NB4 (cell line): ENCODE results near the gene PHYH.

Source experiments
- DNase-seq: peaks from one replicate; pipeline ENCODE4 v3.0.0; 2010; ENCODE audit warnings: low read depth
- H3K4me3 ChIP-seq: one replicate; pipeline ENCODE4 v1.5.1; 2011; ENCODE audit warnings: mild to moderate bottlenecking, low read depth, low read length, moderate library complexity
- MYC ChIP-seq: IDR thresholded peaks from 2 replicates; pipeline ENCODE4 v1.6.1; 2011; ENCODE audit warnings: low read depth, low read length
- POLR2A ChIP-seq: IDR thresholded peaks from 2 replicates; pipeline ENCODE4 v1.6.1; 2011; ENCODE audit warnings: mild to moderate bottlenecking; ENCODE audit not compliant: insufficient read length; ENCODE audit errors: extremely low read depth
- TF ChIP-seq, protein P1 (sequence below): IDR thresholded peaks from 2 replicates; pipeline ENCODE4 v1.6.1; 2011; ENCODE audit warnings: low read depth, low read length
- TF ChIP-seq, protein P2 (sequence below): IDR thresholded peaks from one replicate; pipeline ENCODE4 v1.5.1; 2012; ENCODE audit warnings: low read depth, low read length

The PHYH gene

DNA sequence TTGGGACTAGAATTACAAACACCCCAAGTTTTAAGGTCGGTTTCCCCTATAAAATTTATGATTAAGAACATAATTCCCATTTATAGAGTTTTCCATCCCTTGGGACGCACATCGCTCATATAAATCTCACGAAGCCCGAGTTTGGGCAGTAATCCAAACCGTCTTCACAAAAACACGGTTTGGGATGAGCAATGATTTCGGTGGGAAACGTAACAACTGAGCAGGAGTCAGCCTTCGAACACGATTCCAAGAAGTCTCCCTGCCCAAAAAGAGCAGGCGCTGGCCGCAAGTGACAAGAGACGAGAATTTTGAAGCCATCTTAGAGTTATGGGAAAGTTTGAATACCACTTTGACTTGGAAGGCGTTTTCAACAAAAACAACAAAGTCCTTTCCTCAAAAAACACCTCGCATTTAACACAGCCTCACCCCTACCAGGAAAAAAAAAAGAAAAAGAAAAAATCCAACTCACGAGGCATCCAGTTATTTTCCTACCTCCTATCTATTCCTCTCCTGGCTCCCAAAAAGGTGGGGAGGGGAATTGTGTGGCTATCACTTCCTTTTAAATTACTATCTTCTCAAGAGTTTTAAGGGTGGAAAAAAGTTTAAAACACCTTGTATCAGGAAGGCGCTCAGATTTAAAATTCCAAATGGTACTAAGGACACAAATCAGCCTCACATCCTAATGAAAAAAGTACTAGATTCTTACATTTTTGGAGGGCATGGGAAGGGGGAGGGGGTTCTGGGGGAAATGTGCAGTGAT is 46.6 kb upstream of the PHYH start:
- TF ChIP-seq, protein P1, sequence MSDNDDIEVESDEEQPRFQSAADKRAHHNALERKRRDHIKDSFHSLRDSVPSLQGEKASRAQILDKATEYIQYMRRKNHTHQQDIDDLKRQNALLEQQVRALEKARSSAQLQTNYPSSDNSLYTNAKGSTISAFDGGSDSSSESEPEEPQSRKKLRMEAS = no peak
- TF ChIP-seq MYC = no peak
- TF ChIP-seq, protein P2, sequence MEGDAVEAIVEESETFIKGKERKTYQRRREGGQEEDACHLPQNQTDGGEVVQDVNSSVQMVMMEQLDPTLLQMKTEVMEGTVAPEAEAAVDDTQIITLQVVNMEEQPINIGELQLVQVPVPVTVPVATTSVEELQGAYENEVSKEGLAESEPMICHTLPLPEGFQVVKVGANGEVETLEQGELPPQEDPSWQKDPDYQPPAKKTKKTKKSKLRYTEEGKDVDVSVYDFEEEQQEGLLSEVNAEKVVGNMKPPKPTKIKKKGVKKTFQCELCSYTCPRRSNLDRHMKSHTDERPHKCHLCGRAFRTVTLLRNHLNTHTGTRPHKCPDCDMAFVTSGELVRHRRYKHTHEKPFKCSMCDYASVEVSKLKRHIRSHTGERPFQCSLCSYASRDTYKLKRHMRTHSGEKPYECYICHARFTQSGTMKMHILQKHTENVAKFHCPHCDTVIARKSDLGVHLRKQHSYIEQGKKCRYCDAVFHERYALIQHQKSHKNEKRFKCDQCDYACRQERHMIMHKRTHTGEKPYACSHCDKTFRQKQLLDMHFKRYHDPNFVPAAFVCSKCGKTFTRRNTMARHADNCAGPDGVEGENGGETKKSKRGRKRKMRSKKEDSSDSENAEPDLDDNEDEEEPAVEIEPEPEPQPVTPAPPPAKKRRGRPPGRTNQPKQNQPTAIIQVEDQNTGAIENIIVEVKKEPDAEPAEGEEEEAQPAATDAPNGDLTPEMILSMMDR = no peak
- no peak for TF ChIP-seq POLR2A
- peak overlapping the region; percentile 78 for H3K4me3 ChIP-seq
- no peak for DNase-seq

DNA sequence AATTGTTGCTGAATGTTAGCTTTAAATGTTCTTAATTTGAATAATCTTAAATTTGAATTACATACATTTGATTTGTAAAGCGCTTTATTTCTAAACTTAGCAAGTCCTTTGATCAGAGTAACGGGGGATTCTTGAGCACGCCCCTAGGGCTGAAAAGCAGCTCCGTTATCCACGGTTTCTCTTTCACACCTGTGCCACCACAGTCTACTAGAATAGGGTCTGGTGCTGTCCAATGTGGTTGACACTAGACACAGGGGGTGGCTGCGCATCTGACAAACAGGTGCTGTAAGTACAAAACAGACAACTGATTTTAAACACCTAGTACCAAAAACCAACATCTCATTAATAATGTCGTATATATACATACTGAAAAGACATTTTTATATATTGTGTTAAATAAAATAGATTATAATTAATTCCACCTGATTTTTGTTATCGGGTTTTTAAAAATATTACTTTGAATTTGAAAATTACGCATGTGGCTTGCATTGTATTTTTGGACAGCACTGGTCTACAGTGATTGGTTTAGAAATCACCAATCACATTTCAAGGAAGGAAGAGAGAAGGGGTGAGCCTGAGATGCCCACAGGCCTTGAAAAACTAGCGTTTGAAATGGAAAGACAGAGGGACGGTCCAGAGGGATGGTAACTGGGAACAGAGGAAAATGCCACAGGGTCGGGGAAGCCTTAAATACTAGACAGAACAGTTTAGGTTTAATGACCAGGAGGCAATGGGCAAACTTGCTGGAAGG is 40.9 kb upstream of the PHYH start:
- no peak for TF ChIP-seq POLR2A
- TF ChIP-seq, protein P1 = no peak
- TF ChIP-seq, protein P2 = no peak
- TF ChIP-seq MYC = no peak
- DNase-seq = no peak
- no peak overlapping the region for H3K4me3 ChIP-seq

DNA sequence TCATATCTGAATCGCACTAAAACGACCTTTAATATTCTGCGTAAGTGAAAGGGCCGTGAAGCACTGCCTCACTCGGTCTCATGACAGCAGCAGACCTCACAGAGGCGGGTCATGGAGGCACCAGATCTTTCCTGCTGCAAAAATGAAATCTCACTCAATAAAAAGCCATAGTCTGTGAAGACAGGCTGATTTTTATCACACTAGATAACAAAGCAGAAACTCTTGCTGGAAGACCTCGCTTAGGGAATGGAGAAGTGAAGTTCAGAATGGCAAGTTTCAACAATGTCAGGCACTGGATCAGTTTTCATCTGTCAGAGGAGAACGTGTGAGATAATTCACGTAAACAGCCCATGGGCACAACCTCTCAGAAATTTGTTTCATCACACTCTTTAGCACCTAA is 40.2 kb upstream of the PHYH start:
- H3K4me3 ChIP-seq = no peak overlapping the region
- TF ChIP-seq POLR2A (no peak), MYC (no peak)
- TF ChIP-seq, protein P1 = no peak
- TF ChIP-seq, protein P2 = no peak
- DNase-seq = no peak

DNA sequence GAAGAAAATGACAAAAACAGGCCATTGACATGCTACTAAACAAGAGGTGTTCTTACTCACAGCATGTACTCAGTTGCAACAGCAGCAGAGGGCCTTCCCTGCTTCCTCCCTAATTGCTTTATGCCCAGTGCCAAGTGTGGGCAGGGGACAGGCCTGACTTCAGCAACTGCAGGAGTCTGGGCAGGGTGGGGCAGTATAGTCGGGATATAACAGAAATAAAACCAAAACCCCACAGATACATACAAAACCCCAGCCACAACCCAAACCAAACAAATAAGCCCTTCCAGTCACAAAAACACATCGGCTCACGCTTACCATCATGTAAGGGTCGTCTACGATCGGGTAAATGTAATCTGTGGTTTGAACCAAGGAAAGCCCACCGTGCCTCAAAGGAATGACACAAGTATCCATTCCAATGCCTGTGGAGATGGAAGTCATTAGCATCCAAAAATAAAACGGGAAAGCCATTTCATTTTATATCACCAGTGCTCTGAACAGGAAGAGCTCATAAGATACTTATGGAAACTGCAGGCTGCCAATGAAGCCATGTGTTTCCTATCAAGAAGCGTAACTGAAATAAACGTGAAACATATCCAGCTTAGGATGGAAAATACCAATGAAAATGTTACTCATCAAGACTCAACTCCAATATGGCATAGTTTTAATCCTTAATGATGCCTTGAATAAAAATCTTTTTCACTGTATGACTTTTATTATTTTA is 38.7 kb upstream of the PHYH start:
- DNase-seq = no peak
- H3K4me3 ChIP-seq = no peak overlapping the region
- no peak for TF ChIP-seq MYC
- TF ChIP-seq, protein P1 = no peak
- TF ChIP-seq, protein P2 = no peak
- no peak for TF ChIP-seq POLR2A

DNA sequence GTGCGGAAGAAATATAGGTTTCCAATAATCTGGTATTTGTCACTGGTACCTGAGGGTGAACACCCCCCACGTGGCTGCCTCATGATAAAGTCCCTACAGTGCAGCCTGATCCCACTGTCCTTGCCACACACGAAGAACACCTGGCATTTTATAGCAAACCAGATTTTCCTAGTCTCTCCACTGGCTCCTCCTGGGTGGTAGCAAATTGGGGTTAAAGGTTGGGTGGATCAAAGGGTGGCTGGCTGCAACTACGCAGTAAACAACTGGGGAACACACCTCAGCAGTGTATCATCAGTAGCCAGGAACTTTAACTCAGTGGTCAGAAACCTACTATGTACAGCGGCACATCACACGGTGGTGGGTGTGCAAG is 37.9 kb upstream of the PHYH start:
- no peak for DNase-seq
- H3K4me3 ChIP-seq = no peak overlapping the region
- TF ChIP-seq, protein P2 = no peak
- TF ChIP-seq POLR2A (no peak), MYC (no peak)
- TF ChIP-seq, protein P1 = no peak
